ENCODE data around the gene HAUS2.

Gene HAUS2

GRCh38 chr15:42611532-42611931, 62.9 kb downstream of the HAUS2 start:
- DNase-seq, result no peak

- DNase-seq, result no peak
Observed at GRCh38 chr15:42612367-42612912, 63.8 kb downstream of the HAUS2 start.

- no peak for DNase-seq
Observed at GRCh38 chr15:42616107-42616506, 67.5 kb downstream of the HAUS2 start.

Measured in activated naive CD4-positive, alpha-beta T cell (primary cell).